DMS 273 treated with DMSO at 0.1 percent for 48 hours (cell line): ENCODE measurements around the gene BLID.

Experiments
- DNase-seq: peaks from one replicate; lab custom pipeline; 2025; lab: John Stamatoyannopoulos, UW

The BLID gene

GRCh38 chr11:122081073-122081472, 34.9 kb downstream of the BLID start:
- DNase-seq: no peak

DNA sequence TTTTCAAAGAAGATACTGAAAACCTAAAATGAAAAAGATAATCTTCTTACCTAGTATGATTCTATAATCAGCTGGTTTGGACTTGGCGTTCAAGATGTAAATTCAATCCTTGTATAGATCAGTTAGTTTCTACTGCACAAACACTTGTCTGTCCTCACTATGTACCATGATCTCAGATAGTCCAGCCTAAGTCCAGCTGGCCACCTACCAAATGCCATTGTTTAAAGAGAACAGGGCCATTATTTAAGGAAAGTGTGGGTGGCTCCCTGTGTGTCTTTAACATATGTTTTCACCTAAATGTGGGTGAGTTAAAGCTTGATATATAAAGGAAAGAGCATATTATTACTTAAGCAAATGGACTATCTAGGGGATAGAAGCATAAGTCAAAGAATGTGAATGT, 38.6 kb downstream of the BLID start:
- no peak for DNase-seq

DNA sequence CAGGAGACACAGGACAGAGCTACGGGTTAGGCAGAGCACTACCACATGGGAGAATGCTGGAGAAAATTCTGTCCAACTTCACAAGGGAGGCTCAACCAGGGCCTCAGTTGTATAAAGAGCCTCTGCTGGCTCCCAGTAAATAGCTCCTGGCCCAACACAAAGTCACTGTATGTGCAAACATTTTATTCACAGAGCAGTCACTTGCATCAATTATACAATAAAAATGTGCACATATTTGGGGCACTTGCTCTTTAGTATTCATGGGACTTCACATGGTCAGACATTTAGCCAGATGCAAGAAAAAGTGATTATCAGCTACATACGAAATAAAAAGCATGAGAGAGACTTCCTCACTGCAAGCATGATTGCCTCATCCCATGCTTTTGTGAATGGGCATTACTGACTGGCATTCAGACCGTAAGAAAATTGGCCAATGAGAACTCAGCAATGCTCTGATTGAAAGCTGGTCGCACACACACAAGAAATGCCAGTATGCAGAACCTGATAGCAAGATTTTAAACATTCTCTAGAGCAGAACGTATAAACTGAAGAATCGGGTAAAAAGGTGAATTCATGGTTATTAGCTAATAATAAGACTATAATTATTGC, 39.4 kb downstream of the BLID start:
- DNase-seq: no peak

DNA sequence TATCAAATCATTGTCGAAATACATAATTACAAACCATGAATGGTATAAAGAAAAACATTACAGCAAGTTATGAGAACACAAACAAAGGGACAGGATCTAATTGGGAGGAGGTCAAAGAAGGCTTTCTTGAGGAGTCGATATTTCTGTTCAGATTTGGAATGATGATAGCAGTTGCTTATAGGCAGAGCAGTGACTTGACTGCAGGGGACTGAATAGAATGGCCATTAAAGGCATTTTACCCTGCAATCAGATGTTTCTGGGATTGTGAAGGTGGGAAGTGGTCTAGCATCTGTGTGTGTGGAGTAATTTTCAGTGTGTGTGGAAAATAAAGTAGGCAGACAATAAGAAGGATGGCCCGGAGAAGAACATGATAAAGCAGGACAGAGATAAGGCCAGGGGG, 41.0 kb downstream of the BLID start:
- DNase-seq: no peak

DNA sequence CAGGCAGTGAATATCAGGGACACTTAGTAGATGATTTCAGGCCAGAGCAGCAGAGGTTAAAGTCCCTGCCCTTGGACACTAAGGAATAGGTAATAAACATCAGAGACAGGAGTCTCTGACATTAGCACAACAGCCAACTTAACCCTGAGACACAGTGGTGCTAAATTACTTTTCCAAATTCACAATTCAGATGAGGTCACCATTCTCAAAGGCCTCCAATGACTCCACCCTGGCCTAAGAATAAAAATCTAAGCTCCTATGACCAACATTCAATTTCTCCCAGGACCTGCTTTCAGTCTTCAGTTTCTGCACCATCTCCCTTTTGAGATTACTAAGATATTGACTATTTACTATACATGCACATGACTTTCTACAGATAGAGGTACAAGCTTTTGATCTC, 42.0 kb downstream of the BLID start:
- no peak for DNase-seq

- no peak for DNase-seq
These were observed 44.3 kb downstream of the BLID start for GRCh38 chr11:122071709-122072202.

DNA sequence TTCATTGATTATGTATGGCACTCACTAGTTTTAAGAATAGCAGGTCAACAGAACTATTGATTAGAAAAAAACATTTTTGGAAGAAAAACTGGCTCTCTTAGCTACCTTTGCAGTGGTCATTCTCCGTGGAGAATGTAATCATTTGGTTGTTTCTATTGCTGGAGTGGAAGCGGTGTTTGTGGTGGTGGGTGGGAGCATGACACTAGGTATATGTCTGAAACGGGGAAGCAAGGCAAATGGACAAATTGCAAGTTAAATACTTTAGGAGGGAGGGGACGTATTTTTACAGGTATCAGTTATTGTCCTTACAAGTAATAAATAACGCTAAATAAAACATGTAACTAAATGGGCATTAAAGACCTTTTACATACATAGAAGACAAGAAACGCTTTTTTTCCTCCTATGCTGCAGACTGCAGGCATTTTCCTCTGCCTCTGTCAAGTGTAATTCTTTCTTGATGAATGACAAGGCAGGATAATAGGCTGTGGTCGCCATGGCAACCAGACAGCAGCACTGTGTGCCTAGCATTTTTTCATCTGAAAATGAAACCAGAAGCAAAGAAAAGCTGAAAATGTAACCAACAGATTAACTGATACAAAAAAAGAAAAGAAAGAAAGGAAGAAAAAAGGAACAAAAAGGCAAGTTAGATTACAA, 46.2 kb downstream of the BLID start:
- no peak for DNase-seq

- no peak for DNase-seq
These were observed 47.2 kb downstream of the BLID start for GRCh38 chr11:122068837-122069236.

GRCh38 chr11:122068141-122068540, 47.9 kb downstream of the BLID start:
- no peak for DNase-seq
